GM18511 (cell line): ENCODE results near the gene ZNF771.
"Not testable (repeated sequence)": the region's sequence is repeated elsewhere in the genome, so short reads cannot be mapped to it uniquely, and the experiment has no call there.

Source experiments
- ATAC-seq: cut with Tn5 transposase; IDR thresholded peaks from one replicate; pipeline ENCODE4 v1.9.1; 2021; ENCODE audit warnings: mild to moderate bottlenecking, moderate library complexity; ENCODE audit not compliant: unreplicated experiment

ZNF771 gene

GRCh38 chr16:30429678-30430427, 22.4 kb downstream of the ZNF771 start, which contains the start of gene DCTPP1:
TSS of gene DCTPP1 (minus strand) at chr16:30430030. CDS start at chr16:30429980, 50 bp downstream.
- ATAC-seq: peak; percentile 95

GRCh38 chr16:30430428-30430970, 23.1 kb downstream of the ZNF771 start:
- no peak for ATAC-seq

GRCh38 chr16:30434852-30435251, 27.4 kb downstream of the ZNF771 start:
- ATAC-seq: no peak

- ATAC-seq: no peak
These were observed 30.2 kb downstream of the ZNF771 start for GRCh38 chr16:30437511-30438046.

- no peak for ATAC-seq
These were observed 31.4 kb downstream of the ZNF771 start for GRCh38 chr16:30438835-30439234.

- no peak for ATAC-seq
These were observed 32.4 kb downstream of the ZNF771 start for GRCh38 chr16:30439720-30440348.

GRCh38 chr16:30443631-30444030, 36.2 kb downstream of the ZNF771 start:
- no peak for ATAC-seq

- ATAC-seq: no peak
These were observed 37.1 kb downstream of the ZNF771 start for GRCh38 chr16:30444231-30445148.

GRCh38 chr16:30445149-30445407, 37.7 kb downstream of the ZNF771 start:
- ATAC-seq: no peak

- peak; percentile 93 for ATAC-seq
These were observed 38.2 kb downstream of the ZNF771 start, which contains the start of gene SEPHS2 for GRCh38 chr16:30445408-30446202. TSS of gene SEPHS2 (minus strand) at chr16:30445874. CDS start at chr16:30445727, 147 bp downstream.

GRCh38 chr16:30446203-30446595, 38.8 kb downstream of the ZNF771 start:
- no peak for ATAC-seq

- ATAC-seq: no peak
These were observed 40.3 kb downstream of the ZNF771 start for GRCh38 chr16:30447512-30448226.

- no peak for ATAC-seq
These were observed 41.7 kb downstream of the ZNF771 start for GRCh38 chr16:30449116-30449435.

GRCh38 chr16:30452709-30453580, 45.5 kb downstream of the ZNF771 start:
- ATAC-seq: not testable (repeated sequence)

GRCh38 chr16:30456302-30456701, 48.9 kb downstream of the ZNF771 start:
- no peak for ATAC-seq

GRCh38 chr16:30457256-30457655, 49.9 kb downstream of the ZNF771 start:
- ATAC-seq: no peak

- no peak for ATAC-seq
These were observed 50.5 kb downstream of the ZNF771 start for GRCh38 chr16:30457743-30458560.
